ENCODE data around the gene GMDS.

Gene GMDS

DNA sequence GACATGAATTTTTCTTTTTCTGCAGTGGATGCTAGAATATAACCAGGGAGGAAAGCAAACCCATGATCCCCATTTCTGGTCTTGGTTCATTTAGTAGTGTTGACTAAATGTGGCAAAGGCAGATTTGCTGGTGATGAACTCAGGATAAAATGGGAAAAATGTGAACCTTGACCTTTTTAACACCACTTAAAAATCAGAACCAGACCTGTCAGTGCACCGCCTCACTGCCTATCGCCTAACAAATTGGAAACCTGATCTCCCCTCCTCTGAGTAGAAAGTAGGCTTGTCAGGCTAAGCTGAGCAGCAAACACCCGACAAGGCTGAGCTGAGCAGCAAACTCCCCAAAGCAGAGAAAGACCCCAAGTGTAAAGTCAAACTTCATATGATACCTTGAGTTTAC is 380.9 kb downstream of the GMDS start:
- DNase-seq (ENCODE audit: low read depth): no peak
- TF ChIP-seq, protein P1, sequence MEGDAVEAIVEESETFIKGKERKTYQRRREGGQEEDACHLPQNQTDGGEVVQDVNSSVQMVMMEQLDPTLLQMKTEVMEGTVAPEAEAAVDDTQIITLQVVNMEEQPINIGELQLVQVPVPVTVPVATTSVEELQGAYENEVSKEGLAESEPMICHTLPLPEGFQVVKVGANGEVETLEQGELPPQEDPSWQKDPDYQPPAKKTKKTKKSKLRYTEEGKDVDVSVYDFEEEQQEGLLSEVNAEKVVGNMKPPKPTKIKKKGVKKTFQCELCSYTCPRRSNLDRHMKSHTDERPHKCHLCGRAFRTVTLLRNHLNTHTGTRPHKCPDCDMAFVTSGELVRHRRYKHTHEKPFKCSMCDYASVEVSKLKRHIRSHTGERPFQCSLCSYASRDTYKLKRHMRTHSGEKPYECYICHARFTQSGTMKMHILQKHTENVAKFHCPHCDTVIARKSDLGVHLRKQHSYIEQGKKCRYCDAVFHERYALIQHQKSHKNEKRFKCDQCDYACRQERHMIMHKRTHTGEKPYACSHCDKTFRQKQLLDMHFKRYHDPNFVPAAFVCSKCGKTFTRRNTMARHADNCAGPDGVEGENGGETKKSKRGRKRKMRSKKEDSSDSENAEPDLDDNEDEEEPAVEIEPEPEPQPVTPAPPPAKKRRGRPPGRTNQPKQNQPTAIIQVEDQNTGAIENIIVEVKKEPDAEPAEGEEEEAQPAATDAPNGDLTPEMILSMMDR (IDR thresholded peaks at IDR 0.05; ENCODE audit: control insufficient read depth, insufficient read depth, low read depth, low read length, missing control alignments): no peak
- no peak overlapping the region for H3K4me3 ChIP-seq (ENCODE audit: control insufficient read depth, low read depth, low read length)

DNA sequence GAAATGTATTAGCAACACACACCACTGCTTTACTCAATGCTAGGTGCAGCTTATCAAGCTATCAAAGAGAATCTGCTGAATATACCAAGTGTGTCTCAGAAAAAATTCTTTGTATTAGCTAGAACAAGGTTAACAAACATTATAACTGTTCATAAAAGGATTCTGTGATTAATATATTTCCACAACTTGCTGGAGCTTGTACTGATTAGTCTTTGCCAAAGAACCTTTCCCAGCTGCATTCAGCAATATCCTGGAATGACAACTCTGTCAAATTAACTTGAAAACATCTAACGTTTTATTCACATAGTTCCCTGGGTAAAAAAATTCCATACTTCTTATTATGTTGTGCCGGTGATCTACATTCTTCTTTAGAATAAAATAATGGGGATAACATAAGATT is 383.0 kb downstream of the GMDS start:
- TF ChIP-seq, protein P1 (IDR thresholded peaks at IDR 0.05; ENCODE audit: control insufficient read depth, insufficient read depth, low read depth, low read length, missing control alignments): no peak
- DNase-seq (ENCODE audit: low read depth): no peak
- H3K4me3 ChIP-seq (ENCODE audit: control insufficient read depth, low read depth, low read length): no peak overlapping the region

DNA sequence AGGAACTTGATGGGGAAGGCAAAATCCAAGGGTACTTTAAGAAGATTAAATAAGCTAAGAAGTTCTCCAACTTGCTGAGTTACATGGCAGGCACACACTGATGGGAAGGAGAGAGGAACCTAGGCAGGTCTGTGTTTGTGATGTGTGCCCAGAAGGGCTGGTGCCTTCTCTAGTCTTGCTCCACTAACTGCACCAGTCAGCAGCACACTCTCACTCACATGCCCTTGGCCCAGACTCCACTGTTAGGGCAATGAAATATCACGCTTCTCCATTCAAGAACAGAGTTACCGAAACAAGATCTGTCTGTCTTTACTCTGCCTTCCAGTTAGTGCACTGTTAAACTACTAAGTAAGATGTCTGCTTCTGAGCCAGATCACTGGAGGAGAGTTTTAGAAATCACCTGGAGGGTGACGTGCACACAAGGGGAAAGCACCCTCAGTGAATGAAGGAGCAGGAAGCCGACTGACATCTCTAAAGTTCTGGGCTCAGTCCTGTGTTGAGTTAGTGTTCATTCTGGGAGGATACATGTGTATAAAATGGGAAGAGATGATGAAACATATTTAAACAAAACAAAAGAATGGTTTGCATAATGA is 384.6 kb downstream of the GMDS start:
- TF ChIP-seq, protein P1 (IDR thresholded peaks at IDR 0.05; ENCODE audit: control insufficient read depth, insufficient read depth, low read depth, low read length, missing control alignments): no peak
- H3K4me3 ChIP-seq (ENCODE audit: control insufficient read depth, low read depth, low read length): no peak overlapping the region
- DNase-seq (ENCODE audit: low read depth): no peak

DNA sequence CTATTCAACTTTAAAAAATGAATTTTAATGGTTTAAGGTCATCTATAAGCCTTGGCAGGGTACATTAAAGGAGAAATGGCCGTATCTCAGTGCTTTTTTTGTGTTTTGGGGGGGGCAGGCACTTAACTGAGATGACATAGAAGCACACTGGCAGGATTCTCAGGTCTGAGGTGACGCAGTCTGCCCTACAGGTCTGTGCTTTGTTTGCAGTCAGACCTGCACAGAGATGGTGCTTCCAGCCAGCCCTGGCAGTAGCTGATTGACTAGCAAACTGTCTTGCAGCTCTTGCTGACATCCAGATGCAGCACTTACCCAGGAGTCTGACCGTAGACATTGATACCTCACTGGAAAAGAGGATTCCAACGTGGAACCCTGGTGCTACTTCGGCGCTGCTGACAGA is 386.5 kb downstream of the GMDS start:
- TF ChIP-seq, protein P1 (IDR thresholded peaks at IDR 0.05; ENCODE audit: control insufficient read depth, insufficient read depth, low read depth, low read length, missing control alignments): no peak
- H3K4me3 ChIP-seq (ENCODE audit: control insufficient read depth, low read depth, low read length): no peak overlapping the region
- no peak for DNase-seq (ENCODE audit: low read depth)

DNA sequence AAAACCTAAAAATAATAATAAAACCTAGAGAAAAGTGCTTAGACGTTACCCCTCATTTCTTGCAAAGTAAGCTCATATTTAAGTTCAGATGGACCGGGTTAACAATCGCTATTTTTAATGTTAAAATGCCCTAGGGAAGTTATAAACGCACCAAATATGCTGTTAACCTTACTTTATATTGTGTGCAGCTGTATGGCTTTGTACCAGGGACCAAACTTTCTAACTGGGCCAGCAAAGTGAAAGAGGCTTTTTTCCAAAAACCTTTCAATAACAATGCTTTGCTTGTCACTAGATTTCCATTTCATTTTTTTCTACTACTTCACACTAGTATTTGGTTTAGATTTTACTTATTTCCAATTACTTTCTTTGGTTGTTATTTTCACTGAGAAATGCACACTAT is 387.2 kb downstream of the GMDS start:
- H3K4me3 ChIP-seq (ENCODE audit: control insufficient read depth, low read depth, low read length): no peak overlapping the region
- DNase-seq (ENCODE audit: low read depth): no peak
- TF ChIP-seq, protein P1 (IDR thresholded peaks at IDR 0.05; ENCODE audit: control insufficient read depth, insufficient read depth, low read depth, low read length, missing control alignments): no peak

DNA sequence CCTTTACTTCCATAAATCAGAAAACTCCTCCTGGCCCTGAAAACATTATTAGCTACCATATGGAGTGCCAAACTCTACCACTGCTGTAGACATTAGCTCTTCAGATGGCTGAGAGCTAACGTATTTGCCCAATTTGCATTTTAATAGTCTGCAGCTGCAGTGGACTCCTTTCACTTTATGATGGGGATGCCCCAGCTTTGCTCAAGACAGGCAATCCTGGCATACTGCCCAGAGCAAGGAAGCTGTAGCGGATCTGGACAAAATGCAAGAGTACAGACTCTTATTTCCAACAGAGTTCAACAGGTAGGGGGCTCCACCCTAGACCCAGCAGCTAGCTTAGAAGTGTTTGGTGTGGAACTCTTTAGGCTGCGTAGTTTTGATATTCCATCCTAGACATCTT is 389.0 kb downstream of the GMDS start:
- TF ChIP-seq, protein P1 (IDR thresholded peaks at IDR 0.05; ENCODE audit: control insufficient read depth, insufficient read depth, low read depth, low read length, missing control alignments): no peak
- peak; percentile 45 for DNase-seq (ENCODE audit: low read depth)
- no peak overlapping the region for H3K4me3 ChIP-seq (ENCODE audit: control insufficient read depth, low read depth, low read length)

DNA sequence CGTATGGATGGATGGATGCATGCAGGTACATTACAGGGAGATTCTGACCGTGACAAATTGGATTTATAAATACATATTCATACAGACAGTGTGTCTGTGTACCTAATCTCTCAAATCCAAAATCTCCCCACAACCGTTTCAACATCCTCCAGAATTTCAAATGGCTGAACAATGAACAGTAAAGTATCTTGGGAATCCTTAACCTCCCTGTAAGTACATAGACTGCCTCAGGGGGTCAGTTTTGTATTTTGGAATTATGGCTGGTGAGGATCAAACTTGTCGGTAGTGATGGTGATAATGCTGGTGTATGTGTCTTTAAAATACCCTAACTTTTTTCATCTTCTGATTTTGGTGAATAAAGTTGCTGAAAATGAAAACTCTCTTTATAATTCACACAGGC is 389.5 kb downstream of the GMDS start:
- TF ChIP-seq, protein P1 (IDR thresholded peaks at IDR 0.05; ENCODE audit: control insufficient read depth, insufficient read depth, low read depth, low read length, missing control alignments): no peak
- no peak for DNase-seq (ENCODE audit: low read depth)
- H3K4me3 ChIP-seq (ENCODE audit: control insufficient read depth, low read depth, low read length): no peak overlapping the region

Measured in AG09309 (cell line).